ENCODE measurements around the gene ATL2.
A peak's percentile ranks its signal among the peaks of the same experiment; 100 is the strongest.
"Not testable (repeated sequence)": the region's sequence is repeated elsewhere in the genome, so short reads cannot be mapped to it uniquely, and the experiment has no call there.

ATL2 gene

DNA sequence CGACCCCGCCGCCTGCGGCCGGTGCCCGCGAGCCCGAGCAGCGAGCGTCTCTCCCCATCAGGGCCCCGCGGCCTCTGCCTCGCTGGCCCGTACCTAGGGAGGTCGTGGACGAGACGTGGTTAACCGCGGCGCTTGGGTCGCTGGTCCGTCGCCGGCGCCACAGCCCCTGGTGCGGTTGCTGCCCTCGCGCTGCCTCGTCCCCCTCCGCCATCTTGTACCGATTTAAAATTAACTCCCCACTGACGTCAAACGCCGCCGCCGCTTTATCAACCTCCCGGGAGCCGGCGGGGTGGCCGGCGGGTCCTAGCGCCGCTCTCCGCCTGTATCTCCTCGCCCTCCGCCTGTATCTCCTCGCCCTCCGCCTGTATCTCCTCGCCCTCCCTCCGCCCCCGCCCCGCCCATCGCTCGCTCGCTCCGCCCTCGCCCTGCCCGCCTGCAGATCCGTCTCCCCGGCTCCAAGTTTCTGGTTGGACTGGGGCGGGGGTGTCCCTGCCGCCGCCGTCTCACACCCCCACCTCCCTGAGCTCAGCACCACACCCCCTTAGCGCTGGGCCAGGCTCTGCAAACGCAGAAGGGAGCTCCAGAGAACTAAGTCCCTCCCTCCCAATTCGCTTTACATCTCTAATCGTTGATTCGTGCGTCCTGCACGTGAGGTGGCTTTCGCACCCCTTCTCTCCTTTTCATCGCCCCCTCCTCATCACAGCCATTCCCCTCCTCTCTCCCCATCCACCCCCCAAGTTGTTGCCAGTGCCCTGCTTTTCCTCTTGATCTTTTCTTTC lies at the start of gene ATL2:
Gene ATL2 (minus strand): TSS at position 224 of the 779 bp plus-strand sequence. CDS start 13 bp downstream, at position 211.
- peak; percentile 78 for DNase-seq

DNA sequence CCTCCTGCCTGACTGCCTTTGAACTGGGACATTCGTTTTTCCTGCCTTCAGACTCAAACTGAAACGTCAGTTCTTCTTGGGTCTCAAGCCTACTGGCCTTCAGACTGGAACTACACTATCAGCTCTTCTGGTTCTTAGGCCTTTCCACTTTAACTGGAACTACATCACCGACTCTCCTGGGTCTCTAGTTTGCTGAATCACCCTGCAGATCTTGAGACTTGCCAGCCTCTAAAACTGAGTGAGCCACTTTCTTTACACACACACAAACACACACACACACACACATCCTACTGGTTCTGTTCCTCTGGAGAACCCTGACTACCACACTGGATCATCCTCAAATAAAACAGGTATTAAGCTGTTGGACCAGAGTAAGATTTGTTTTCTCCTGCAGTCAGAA lies 46.7 kb upstream of the ATL2 start:
- no peak for DNase-seq

DNA sequence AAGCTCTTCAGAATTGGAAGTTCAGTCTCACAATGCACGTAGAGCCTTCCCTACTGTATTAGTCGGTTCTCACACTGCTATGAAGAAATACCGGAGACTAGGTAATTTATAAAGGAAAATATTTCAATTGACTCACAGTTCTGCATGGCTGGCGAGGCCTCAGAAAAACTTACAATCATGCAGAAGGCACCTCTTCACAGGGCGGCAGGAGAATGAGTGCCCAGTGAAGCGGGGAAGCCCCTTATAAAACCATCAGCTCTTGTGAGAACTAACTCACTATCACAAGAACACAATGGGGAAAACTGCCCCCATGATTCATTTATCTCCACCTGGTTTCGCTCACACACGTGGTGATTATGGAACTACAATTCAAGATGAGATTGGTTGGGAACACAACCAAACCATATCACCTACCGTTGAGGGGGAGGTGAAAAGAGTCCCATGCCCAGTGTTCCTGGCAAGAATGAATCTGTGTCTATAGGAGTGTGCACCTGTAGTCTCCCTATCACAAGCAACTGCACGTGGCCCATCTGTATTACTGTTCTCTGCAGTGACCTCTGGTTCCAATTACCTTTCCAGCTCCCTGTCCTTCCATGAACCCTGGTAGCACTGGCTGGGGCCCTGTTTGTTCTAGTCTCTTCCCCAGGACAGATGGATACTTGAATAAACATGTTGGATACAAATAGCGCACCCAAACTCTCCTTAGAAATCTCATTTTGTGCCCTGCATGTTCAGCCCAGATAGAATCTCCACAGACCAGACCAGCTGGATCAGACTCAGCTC lies 44.4 kb upstream of the ATL2 start:
- DNase-seq: no peak

DNA sequence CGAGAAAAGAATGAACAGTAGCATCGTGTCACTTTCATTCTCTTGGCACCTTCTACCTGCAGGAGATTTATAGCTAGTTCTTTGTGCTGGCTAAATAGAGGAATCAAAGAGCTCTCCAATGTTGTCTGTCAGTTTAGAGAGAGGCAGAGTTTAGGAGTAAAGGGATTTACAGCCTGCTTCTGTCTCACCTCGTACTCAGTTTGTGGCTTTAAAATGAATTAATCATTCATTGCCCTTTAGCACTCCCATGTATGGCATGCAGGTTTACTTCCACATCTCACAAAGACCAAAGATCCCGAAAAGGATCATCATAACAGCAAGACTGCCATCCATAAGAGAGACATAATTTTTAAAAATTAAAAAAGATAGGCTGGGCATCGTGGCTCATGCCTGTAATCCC lies 42.4 kb upstream of the ATL2 start:
- DNase-seq: no peak

DNA sequence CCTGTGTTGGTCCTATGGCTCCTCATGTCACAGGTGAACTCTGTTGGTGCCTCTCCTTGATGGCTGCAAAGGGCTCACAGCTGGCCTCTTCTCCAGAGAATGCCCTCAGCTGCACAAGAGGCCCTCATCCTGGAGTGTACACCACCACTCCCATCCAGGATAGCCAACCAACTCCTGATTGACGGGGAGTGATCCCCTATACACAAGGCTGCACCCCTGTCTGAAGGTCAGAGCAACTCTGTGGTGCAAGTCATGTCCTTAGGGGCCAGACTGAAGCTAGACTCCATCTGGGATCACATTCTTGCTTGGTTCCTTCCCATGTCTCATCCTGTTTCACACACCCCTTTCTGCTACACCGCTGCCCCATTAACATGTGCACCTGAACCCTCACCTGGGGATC lies 41.7 kb upstream of the ATL2 start:
- no peak for DNase-seq

DNA sequence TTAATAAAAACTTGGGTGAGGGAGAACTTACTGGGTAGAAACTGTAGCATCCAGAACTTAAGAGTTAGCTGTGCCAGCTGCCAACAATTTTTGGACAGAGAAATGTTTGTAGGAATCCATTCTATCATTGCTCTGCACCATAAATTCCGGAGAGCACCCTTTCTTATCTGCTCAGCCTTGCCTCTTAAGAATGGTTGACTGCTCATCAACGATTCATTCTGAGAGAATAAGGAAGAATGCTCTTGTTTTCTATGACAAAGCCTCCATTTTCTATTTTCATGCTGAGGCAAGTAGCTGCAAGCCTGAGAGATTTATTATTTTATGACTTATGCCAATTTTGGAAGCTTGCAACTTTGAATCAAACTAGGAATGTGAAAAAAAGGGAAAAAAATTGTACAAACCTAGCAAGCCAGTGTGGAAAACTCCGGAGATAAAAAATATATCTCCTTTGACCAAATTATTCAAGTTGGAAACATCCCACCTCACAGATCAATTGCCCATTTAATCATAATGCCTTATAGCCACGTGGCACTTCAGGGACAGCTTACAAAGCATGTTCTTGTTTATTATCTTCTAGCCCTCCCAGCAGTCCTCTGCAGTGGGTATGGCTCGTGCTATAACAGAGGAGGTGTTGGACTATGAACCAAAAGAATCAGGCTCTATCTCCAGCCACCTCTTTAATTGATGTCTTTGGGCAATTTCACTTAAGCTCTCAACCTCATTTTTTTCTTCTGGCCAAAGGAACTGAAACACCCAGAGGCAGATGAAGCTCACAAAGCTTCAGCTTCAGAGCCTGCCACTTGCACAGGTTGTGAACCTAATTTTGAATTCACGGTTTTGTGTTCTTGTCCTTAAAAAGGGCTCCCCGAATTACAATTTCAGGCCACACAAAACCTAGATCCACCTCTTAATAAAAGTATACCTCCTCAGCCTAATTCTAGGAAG lies 40.9 kb upstream of the ATL2 start:
- DNase-seq: no peak

DNA sequence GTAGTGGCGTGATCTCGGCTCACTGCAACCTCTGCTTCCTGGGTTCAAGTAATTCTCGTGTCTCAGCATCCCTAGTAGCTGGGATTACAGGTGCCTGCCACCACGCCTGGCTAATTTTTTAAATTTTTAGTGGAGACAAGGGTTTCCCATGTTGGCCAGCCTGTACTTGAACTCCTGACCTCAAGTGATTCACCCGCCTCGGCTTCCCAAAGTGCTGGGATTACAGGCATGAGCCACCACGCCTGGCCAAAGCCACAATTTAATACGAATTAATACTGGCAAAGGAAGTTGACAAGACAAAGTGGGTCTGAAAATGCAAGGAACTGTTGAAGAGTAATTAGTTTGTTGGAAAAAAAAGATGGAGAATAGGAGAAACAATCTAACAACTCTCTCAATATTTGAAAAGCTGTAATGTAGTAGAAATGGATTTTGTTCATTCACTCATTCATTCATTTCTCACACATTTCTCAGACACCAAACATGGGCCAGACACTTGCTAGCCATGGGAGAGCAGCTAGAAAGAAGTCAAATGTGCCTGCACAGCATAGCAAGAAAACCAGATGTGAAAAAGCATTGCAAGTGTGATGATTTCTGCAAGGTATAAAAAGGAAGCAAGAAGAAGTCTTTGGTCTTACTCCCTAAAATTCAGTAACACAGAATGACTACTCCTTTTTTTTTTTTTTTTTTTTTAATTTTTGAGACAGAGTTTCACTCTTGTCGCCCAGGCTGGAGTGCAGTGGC lies 39.4 kb upstream of the ATL2 start:
- DNase-seq: no peak

DNA sequence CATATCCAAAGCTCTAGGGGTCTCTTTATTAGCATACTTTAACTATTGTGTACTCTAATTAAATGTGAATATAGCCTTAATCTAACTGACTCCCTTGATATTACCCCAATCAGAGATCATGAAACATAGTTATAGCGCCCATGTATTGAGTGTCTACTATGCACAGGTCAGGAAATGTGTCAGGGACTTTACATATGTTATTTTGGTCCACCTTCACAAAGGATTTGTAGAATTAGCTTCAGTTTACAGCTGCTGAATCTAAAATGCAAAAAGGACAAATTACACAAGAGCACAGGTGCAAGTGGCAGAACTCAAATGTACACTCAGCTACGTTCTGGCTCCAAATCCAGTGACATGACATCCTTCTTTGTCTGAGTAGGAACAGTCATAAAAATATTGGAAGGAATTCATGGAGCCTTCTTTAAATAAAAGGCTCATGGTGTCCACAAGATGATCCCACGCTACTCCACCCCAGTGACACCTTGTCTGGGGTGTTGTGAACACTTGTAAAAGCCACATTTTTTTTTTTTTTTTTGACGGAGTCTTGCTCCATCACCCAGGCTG lies 38.7 kb upstream of the ATL2 start:
- DNase-seq: no peak

DNA sequence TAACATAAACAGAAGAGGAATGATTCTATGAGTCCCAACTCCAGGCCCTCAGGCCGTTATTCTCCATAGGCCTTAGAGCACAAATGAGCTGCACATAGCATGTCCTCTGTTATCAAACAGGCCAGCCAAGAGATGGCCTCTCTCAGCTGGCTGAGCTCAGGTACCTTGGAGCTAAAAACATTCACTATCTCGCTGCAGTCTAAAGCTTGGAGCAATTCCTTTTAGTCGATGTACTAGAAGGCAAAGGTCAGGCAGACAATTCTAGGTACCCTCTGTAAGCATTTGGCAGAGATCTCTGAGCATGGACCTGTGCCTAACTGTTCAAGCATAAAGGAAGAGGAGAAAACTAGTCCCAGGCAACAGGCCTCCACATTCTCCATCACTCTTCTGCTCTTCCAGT lies 38.0 kb upstream of the ATL2 start:
- no peak for DNase-seq

DNA sequence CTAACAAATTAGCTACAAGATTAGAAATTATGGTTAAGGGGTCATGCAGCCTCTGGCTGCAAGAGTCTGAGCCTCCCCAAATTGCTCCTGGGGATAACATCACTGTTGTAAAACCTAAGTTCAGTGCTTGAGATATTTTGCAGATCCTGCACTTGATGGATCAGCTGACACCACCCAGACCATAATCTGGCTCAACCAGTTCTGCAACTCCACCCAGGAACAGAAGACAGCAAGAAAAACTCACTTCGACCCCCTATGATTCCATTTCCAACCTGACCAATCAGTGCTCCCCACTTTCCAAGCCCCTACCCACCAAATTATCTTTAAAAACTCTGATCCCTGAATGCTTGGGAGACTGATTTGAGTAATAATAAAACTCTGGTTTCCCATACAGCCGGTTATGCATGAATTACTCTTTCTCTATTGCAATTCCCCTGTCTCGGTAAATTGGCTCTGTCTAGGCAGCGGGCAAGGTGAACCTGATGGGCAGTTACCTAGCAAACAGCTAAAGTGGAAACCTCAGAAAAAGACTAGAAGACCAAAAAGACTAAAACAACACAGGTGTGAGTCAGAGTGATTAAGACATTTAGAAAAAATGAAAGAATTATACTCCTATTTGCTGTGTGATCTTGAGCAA lies 35.3 kb upstream of the ATL2 start:
- not testable (repeated sequence) for DNase-seq

DNA sequence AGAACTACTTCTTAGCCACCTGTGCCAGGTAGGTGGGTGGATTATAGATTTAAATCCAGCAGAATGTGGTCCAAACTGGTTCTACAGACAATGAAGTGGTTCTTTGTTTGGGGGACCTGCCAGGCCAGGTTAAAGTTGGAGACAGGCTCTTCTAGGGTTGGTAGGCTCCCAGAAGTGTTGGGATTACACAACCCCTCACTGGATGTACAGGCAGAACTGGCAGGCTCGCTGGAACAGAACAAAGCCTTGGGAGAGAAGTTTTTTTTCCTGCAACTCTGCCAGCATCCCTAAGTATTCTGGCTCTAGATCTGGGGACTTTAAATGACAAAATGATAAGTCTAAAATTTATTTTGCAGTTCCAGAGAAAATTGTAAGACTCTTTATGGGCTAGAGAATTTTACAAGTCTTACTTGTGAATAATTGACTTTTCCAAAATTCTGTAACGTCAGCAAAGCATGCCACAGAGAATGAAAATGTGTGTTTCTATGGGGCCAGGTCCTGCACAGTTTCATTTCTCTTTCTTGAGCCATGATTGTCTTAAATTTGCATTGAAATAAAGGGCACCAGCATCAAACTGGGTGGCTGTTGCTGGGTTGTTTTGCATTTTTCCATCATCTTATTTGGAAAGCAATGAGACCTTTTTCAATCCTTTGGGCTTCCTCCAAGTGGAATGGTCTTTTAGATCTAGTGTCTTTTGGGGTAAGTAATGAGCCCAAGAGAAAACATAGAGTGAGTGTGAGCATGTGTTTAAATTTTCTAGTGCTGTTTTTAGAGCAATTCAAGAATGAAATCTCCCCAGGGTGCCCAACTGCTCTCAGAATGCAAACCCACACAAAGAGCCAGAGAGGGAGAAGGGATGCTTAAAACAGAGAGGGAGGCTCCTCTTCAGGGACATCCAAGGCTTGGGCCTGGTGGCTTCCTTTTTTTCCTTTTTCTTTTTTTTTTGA lies 32.4 kb upstream of the ATL2 start:
- DNase-seq: no peak

DNA sequence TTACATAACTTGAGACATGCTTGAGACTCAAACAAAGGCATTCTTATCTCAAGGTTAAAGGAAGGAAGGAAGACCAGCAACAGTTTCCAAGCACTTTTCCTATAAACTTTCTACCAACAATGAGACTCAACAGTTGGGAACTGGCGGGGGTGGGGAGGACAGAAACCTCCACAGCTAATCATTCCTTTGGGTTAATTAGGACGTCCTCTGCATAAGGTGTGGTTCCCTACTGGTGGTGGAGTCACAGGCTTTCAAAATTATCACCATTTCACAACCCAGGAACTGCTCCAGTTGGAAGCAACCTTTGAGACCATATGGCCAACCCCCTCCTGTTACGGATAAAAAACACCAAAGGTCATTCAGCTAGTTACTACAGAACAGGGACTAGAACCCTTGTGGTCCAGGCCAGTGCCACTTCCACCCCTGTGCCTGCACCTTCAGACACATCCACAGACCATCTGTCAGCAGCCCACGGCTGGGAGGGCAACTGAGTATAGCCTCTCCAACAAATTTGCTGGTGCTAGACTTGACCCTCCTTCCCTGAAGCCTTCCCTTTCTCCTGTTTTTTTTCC lies 30.1 kb upstream of the ATL2 start:
- DNase-seq: no peak

DNA sequence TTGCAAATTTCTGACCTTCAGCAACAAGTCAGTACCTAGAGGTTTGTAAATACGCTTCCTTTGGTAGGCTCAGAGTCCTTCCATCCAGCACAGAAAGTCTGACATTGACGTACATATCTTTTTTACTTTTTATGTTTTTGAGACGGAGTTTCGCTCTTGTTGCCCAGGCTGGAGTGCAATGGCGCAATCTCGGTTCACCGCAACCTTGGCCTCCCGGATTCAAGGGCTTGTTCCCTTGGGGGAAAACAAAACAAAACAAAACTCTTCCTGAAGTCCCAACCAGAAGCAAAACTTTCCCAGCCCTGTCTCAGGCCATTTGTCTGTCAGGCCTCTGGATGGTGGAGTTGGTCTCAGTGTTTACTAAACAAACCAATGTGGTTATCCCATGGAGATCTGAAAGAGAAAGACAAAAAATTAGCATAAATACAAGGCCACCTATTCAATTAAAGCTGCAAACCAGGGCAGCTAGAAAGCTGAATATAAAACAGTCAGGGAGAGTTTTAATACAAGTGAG lies 29.6 kb upstream of the ATL2 start:
- DNase-seq: no peak

DNA sequence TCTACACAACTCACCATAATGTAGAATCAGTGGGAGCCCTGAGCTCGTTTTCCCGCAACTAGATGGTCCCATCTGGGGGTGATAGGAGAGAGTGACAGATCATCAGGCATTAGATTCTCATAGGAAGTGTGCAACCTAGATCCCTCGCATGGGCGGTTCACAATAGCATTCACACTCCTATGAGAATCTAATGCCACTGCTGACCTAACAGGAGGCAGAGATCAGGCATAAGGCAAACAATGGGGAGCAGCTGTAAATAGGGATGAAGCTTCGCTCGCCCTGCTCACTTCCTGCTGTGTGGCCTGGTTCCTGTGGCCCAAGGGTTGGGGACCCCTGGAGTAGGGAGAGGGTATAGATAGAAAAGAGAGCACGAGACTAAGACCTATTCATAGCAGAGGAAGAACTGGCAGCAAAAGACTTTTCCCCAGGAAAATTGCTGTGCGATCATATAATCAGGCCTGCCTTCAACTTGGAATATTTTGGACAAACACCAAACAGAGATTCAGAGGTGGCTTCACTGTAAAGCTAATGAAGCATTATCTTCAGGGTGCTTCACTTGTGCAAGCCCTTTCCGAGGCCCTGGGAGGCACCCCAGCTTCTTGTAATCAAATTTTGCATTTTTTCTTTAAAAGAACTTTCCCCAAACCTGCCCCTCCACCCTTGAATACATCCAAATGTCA lies 29.0 kb upstream of the ATL2 start:
- no peak for DNase-seq

DNA sequence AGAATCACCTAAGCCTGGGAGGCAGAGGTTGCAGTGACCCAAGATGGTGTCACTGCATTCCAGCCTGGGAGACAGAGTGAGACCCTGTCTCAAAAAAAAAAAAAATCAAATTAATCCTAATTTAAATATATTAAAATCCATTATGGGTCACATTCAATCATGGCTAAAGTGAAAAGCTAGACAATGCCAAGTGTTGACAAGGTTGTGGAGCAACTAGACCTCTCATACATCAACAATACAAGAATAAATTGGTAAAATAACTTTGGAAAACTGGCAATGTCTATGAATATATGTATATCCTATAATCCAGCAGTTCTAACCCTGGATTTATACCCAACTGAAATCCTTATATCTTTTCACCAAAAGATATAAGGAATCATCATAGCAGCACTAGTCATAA lies 23.4 kb upstream of the ATL2 start:
- no peak for DNase-seq

DNA sequence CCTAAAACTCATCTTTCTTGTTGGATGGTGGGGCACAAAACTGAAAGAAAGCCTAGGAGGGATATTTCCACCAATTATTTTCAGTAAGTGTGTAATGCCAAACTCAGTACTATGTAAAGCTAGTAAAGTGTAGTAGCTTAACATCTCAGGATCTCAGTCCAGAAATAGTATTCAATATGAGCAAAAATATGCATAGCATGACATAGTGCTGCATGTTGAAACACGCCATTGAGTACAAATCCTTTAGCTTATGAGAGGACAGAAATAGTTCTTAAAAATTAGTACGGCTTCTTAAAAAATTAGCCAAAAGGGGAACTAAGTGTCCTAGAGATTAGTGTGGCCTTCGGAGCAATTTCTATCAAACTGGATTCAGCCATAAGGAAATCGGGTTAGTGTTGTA lies 21.7 kb upstream of the ATL2 start:
- DNase-seq: no peak

DNA sequence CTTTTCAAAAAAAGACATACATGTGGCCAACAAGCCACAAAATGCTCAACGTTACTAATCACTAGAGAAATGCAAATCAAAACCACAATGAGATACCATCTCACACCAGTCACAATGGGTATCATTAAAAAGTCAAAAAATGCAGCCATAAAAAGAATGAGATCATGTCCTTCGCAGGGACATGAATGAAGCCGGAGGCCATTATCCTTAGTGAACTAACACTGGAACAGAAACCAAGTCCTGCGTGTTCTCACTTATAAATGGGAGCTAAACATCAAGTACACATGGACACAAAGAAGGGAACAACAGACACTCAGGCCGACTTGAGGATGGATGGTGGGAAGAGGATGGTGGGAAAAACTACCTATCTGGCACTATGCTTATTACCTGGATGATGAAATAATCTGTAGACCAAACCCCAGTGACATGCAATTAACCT lies 17.8 kb upstream of the ATL2 start:
- DNase-seq: no peak

DNA sequence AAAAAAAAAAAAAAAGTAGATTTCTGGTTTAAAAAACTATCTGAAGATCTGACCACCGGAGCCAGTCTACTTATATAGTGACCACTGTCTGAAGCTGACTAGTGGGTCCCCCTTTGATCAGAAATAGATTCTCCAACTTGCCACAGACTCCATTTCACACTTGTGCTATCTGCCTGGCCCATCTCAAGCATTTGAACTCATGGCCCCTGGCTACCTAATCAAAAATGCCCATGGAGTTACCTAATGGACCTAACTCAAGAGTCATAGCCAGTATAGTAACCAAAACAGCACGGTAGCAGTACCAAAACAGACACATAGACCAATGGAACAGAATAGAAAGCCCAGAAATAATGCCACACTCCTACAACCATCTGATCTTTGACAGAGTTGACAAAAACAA lies 17.0 kb upstream of the ATL2 start:
- no peak for DNase-seq

DNA sequence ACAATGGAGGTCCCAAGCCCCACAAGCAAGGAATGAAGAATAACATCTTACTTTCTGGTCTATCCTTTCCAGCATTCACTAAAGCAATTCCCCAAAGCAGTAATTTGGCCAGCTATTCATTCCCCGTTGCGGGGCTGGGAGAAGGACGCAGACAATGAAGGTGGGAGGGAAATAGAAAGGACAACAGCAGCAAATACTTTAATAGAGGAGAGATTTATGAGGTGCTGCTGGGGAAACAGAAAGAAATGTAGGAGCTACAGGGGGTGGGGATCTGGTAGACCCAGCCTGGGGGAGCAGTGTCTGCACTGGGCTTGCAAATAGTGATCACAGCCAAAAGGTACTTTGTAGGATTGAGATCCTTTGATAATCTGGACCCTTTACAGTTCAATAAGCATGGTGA lies 13.9 kb upstream of the ATL2 start:
- no peak for DNase-seq

All from KG1 (cell line).